ENCODE data around the gene GATA3. TPM values are rescaled to one million over a fixed set of nuclear protein-coding genes. Genes with fewer than 3 reads are reported as not detected.

GATA3 gene
- total RNA-seq, 3 donors from 2014 or later (not counting 1 experiment from before 2014, with no cell fraction given), result 50.3 to 92.2 (median 68.8) TPM

GRCh38 chr10:8048281-8049008 is 6.0 kb upstream of the GATA3 start:
- DNase-seq (peak in 1 of 2 donors; percentile 90), ATAC-seq (peak; percentile 28 to 57 (median 36))
- TF ChIP-seq CTCF (IDR thresholded peaks at IDR 0.05), result no peak
- Histone ChIP-seq H3K9me3 (ENCODE audit: control insufficient read depth, insufficient read depth, low read length) (no peaks in the 10 kb centered on the region), H3K27me3 (ENCODE audit: control insufficient read depth, insufficient read depth, low read length) (peaks cover 88% of the 10 kb centered on the region), H3K27ac (ENCODE audit: low read length) (no peak overlapping the region), H3K4me3 (ENCODE audit: low read length) (no peak overlapping the region), H3K4me1 (ENCODE audit: control insufficient read depth, insufficient read depth, low read length) (peaks cover 95% of the 10 kb centered on the region), H3K36me3 (ENCODE audit: control insufficient read depth, insufficient read depth, low read length) (no peaks in the 10 kb centered on the region)
- Mint-ChIP-seq H3K36me3 (no peaks in the 10 kb centered on the region), H3K4me1 (peaks cover 56 to 83% of the 10 kb centered on the region in 2 donors), H3K27ac (peak overlapping the region in 1 of 2 donors; percentile 78), H3K27me3 (ENCODE audit: low read depth in 2 of 2) (peaks cover 63 to 83% of the 10 kb centered on the region in 2 donors), H3K4me3 (peak overlapping the region; percentile 79), H3K9me3 (no peaks in the 10 kb centered on the region)
- WGBS (ENCODE audit: insufficient coverage), result 9% methylated on average over 20 of the region's 29 CpGs
- intact Hi-C loops (cut with micrococcal nuclease), result no loop called here

GRCh38 chr10:8049045-8049864 is 5.2 kb upstream of the GATA3 start:
- WGBS (ENCODE audit: insufficient coverage), result 3% methylated on average over 43 of the region's 51 CpGs
- intact Hi-C loops (cut with micrococcal nuclease), result no loop called here
- H3K4me1 Mint-ChIP-seq, result peaks cover 56 to 83% of the 10 kb centered on the region in 2 donors
- ATAC-seq, result no peak
- peaks cover 80% of the 10 kb centered on the region for H3K27me3 ChIP-seq (ENCODE audit: control insufficient read depth, insufficient read depth, low read length)
- peak in 1 of 2 donors; percentile 38 for DNase-seq
- no peak for TF ChIP-seq CTCF (IDR thresholded peaks at IDR 0.05)
- no peaks in the 10 kb centered on the region for H3K36me3 Mint-ChIP-seq
- H3K27ac ChIP-seq (ENCODE audit: low read length), result no peak overlapping the region
- H3K4me1 ChIP-seq (ENCODE audit: control insufficient read depth, insufficient read depth, low read length), result peaks cover 96% of the 10 kb centered on the region
- H3K27ac Mint-ChIP-seq, result peak overlapping the region in 1 of 2 donors; percentile 78
- H3K4me3 Mint-ChIP-seq, result peak overlapping the region; percentile 79
- no peak overlapping the region for H3K4me3 ChIP-seq (ENCODE audit: low read length)
- no peaks in the 10 kb centered on the region for H3K9me3 Mint-ChIP-seq
- H3K36me3 ChIP-seq (ENCODE audit: control insufficient read depth, insufficient read depth, low read length), result no peaks in the 10 kb centered on the region
- H3K9me3 ChIP-seq (ENCODE audit: control insufficient read depth, insufficient read depth, low read length), result no peaks in the 10 kb centered on the region
- H3K27me3 Mint-ChIP-seq (ENCODE audit: low read depth in 2 of 2), result peaks cover 55 to 75% of the 10 kb centered on the region in 2 donors

- H3K4me3 Mint-ChIP-seq, result peak overlapping the region; percentile 75
- no peak for ATAC-seq
- 2% methylated on average over 68 of the region's 68 CpGs for WGBS (ENCODE audit: insufficient coverage)
- no peaks in the 10 kb centered on the region for H3K36me3 Mint-ChIP-seq
- H3K9me3 ChIP-seq (ENCODE audit: control insufficient read depth, insufficient read depth, low read length), result no peaks in the 10 kb centered on the region
- no peaks in the 10 kb centered on the region for H3K36me3 ChIP-seq (ENCODE audit: control insufficient read depth, insufficient read depth, low read length)
- no peaks in the 10 kb centered on the region for H3K9me3 Mint-ChIP-seq
- peaks cover 88% of the 10 kb centered on the region for H3K4me1 ChIP-seq (ENCODE audit: control insufficient read depth, insufficient read depth, low read length)
- intact Hi-C loops (cut with micrococcal nuclease), result loop anchor here (5.0 kb wide), 2 partner anchors 422 to 1157 kb away; no protein-coding TSS in a partner anchor
- H3K4me1 Mint-ChIP-seq, result peaks cover 56 to 81% of the 10 kb centered on the region in 2 donors
- peaks cover 73% of the 10 kb centered on the region for H3K27me3 ChIP-seq (ENCODE audit: control insufficient read depth, insufficient read depth, low read length)
- DNase-seq, result peak in 1 of 2 donors; percentile 41
- H3K4me3 ChIP-seq (ENCODE audit: low read length), result peak overlapping the region; percentile 17
- no peak for TF ChIP-seq CTCF (IDR thresholded peaks at IDR 0.05)
- H3K27ac ChIP-seq (ENCODE audit: low read length), result no peak overlapping the region
- H3K27ac Mint-ChIP-seq, result peak overlapping the region in 1 of 2 donors; percentile 35
- H3K27me3 Mint-ChIP-seq (ENCODE audit: low read depth in 2 of 2), result peaks cover 49 to 67% of the 10 kb centered on the region in 2 donors
Measured at GRCh38 chr10:8049865-8050555, 4.5 kb upstream of the GATA3 start.

Data from natural killer cell (primary cell).